Activated CD8-positive, alpha-beta memory T cell treated with anti-CD3 and anti-CD28 coated beads, Interleukin-2, amount 10 ng/mL, durations not matched to agents 7 days and 5 days (primary cell): Measurements from ENCODE around the gene PDLIM7. TPM values are rescaled to one million over a fixed set of nuclear protein-coding genes. Genes with fewer than 3 reads are reported as not detected.

Experiments
- ATAC-seq: fragments of 150-1000 bp; cut with Tn5 transposase; one replicate; pipeline ENCODE4 v1.10.0; 2021; ENCODE audit warnings: moderate library complexity
- CTCF ChIA-PET: fragments of 350-600 bp; sonication (Branson Sonifier 250); formaldehyde crosslinking; loops from one replicate; lab custom pipeline; 2021; ENCODE audit warnings: antibody characterized with exemption; lab: Charles Lee
- DNase-seq: peaks from one replicate; pipeline ENCODE4 v3.0.0-alpha.2; 2020
- H3K27ac Mint-ChIP-seq: one replicate; pipeline ENCODE4 v1.8.0; 2021; ENCODE audit warnings: mild to moderate bottlenecking, mixed read lengths
- H3K27me3 Mint-ChIP-seq: one replicate; pipeline ENCODE4 v1.8.0; 2021; ENCODE audit warnings: mixed read lengths
- H3K36me3 Mint-ChIP-seq: one replicate; pipeline ENCODE4 v1.8.0; 2021; ENCODE audit warnings: mild to moderate bottlenecking, mixed read lengths
- H3K4me1 Mint-ChIP-seq: one replicate; pipeline ENCODE4 v1.8.0; 2021; ENCODE audit warnings: mixed read lengths
- H3K4me3 Mint-ChIP-seq: one replicate; pipeline ENCODE4 v1.8.0; 2021; ENCODE audit warnings: mild to moderate bottlenecking, moderate library complexity, mixed read lengths
- H3K9me3 Mint-ChIP-seq: one replicate; pipeline ENCODE4 v1.8.0; 2022; ENCODE audit warnings: low read depth, mixed read lengths
- total RNA-seq, 2 experiments: library from RNA; stranded (reverse); gene quantifications; one replicate each; pipeline ENCODE4 v1.2.3, GENCODE V29; 2021

PDLIM7 gene
- total RNA-seq, 2 experiments from 2014 or later: 72.9 to 81.2 TPM

- CTCF ChIA-PET: interaction anchor here (1.2 to 1.7 kb wide), 4 partner anchors 14 to 117 kb away, joined by 3 to 4 read pairs (median 4); no protein-coding TSS in a partner anchor
- Mint-ChIP-seq H3K4me1 (peaks cover 2% of the 10 kb centered on the region), H3K9me3 (no peaks in the 10 kb centered on the region), H3K27ac (no peak overlapping the region), H3K27me3 (no peaks in the 10 kb centered on the region), H3K36me3 (peaks cover 10% of the 10 kb centered on the region), H3K4me3 (no peak overlapping the region)
- DNase-seq: no peak
- no peak for ATAC-seq
Observed at GRCh38 chr5:177508221-177508611, 10.8 kb upstream of the PDLIM7 start.

- Mint-ChIP-seq H3K27ac (no peak overlapping the region), H3K4me1 (peaks cover 2% of the 10 kb centered on the region), H3K4me3 (no peak overlapping the region), H3K36me3 (peaks cover 7% of the 10 kb centered on the region), H3K9me3 (no peaks in the 10 kb centered on the region), H3K27me3 (no peaks in the 10 kb centered on the region)
- DNase-seq (no peak), ATAC-seq (no peak)
- CTCF ChIA-PET: interaction anchor here (1.3 to 1.7 kb wide), 3 partner anchors 14 to 103 kb away, joined by 3 to 4 read pairs (median 3); no protein-coding TSS in a partner anchor
Observed at GRCh38 chr5:177507596-177508220, 10.3 kb upstream of the PDLIM7 start.

GRCh38 chr5:177507165-177507564 is 9.8 kb upstream of the PDLIM7 start:
- Mint-ChIP-seq H3K36me3 (peaks cover 6% of the 10 kb centered on the region), H3K27ac (no peak overlapping the region), H3K9me3 (no peaks in the 10 kb centered on the region), H3K27me3 (no peaks in the 10 kb centered on the region), H3K4me1 (peaks cover 2% of the 10 kb centered on the region), H3K4me3 (no peak overlapping the region)
- no peak for DNase-seq
- no peak for ATAC-seq
- CTCF ChIA-PET: interaction anchor here (0.6 to 1.7 kb wide), 4 partner anchors 10 to 102 kb away, joined by 3 to 4 read pairs (median 3); no protein-coding TSS in a partner anchor

- CTCF ChIA-PET: interaction anchor here (1.2 to 19.2 kb wide), 4 partner anchors 11 to 115 kb away, joined by 3 to 193 read pairs (median 8); no protein-coding TSS in a partner anchor
- no peak for DNase-seq
- Mint-ChIP-seq H3K4me3 (no peak overlapping the region), H3K9me3 (no peaks in the 10 kb centered on the region), H3K27ac (no peak overlapping the region), H3K36me3 (peaks cover 2% of the 10 kb centered on the region), H3K4me1 (peaks cover 5% of the 10 kb centered on the region), H3K27me3 (peaks cover 3% of the 10 kb centered on the region)
- ATAC-seq: no peak
Observed at GRCh38 chr5:177505075-177505474, 7.7 kb upstream of the PDLIM7 start.

- Mint-ChIP-seq H3K4me3 (no peak overlapping the region), H3K27ac (no peak overlapping the region), H3K27me3 (peaks cover 10% of the 10 kb centered on the region), H3K4me1 (peaks cover 3% of the 10 kb centered on the region), H3K9me3 (no peaks in the 10 kb centered on the region), H3K36me3 (no peaks in the 10 kb centered on the region)
- no peak for ATAC-seq
- DNase-seq: no peak
- CTCF ChIA-PET: interaction anchor here (0.9 to 19.2 kb wide), 8 partner anchors 11 to 114 kb away, joined by 3 to 193 read pairs (median 8); partner anchors contain the start of gene DBN1
Observed at GRCh38 chr5:177504086-177505056, 7.0 kb upstream of the PDLIM7 start.

- DNase-seq (no peak), ATAC-seq (no peak)
- H3K4me1 Mint-ChIP-seq: peaks cover 7% of the 10 kb centered on the region
- no peak overlapping the region for H3K27ac Mint-ChIP-seq
- H3K4me3 Mint-ChIP-seq: no peak overlapping the region
- H3K27me3 Mint-ChIP-seq: peaks cover 16% of the 10 kb centered on the region
- H3K9me3 Mint-ChIP-seq: no peaks in the 10 kb centered on the region
- CTCF ChIA-PET: interaction anchor here (0.9 to 19.2 kb wide), 6 partner anchors 10 to 113 kb away, joined by 3 to 193 read pairs (median 46); partner anchors contain the start of gene DBN1
- H3K36me3 Mint-ChIP-seq: no peaks in the 10 kb centered on the region
Observed at GRCh38 chr5:177503351-177504085, 6.1 kb upstream of the PDLIM7 start.

GRCh38 chr5:177502886-177503285 is 5.5 kb upstream of the PDLIM7 start:
- Mint-ChIP-seq H3K27me3 (peaks cover 21% of the 10 kb centered on the region), H3K4me3 (no peak overlapping the region), H3K9me3 (no peaks in the 10 kb centered on the region), H3K36me3 (no peaks in the 10 kb centered on the region), H3K4me1 (peaks cover 12% of the 10 kb centered on the region), H3K27ac (no peak overlapping the region)
- CTCF ChIA-PET: interaction anchor here (0.9 to 19.2 kb wide), 12 partner anchors 7 to 389 kb away, joined by 3 to 193 read pairs (median 14); partner anchors contain the start of genes DBN1, DDX41 and DOK3
- ATAC-seq (no peak), DNase-seq (no peak)

- Mint-ChIP-seq H3K36me3 (no peaks in the 10 kb centered on the region), H3K9me3 (no peaks in the 10 kb centered on the region), H3K4me3 (no peak overlapping the region), H3K27ac (no peak overlapping the region), H3K27me3 (peaks cover 21% of the 10 kb centered on the region), H3K4me1 (peaks cover 14% of the 10 kb centered on the region)
- ATAC-seq: no peak
- DNase-seq: no peak
- CTCF ChIA-PET: interaction anchor here (0.7 to 19.2 kb wide), 31 partner anchors 8 to 430 kb away, joined by 3 to 193 read pairs (median 7); partner anchors contain the start of genes DBN1, DDX41, DOK3 and FAM193B
Observed at GRCh38 chr5:177501874-177502678, 4.7 kb upstream of the PDLIM7 start.

GRCh38 chr5:177500685-177501522 is 3.5 kb upstream of the PDLIM7 start:
- H3K27ac Mint-ChIP-seq: no peak overlapping the region
- H3K9me3 Mint-ChIP-seq: no peaks in the 10 kb centered on the region
- CTCF ChIA-PET: interaction anchor here (0.6 to 19.2 kb wide), 36 partner anchors 8 to 429 kb away, joined by 3 to 193 read pairs (median 5); partner anchors contain the start of genes DBN1, DDX41, DOK3 and FAM193B
- peak; percentile 24 for ATAC-seq
- no peak overlapping the region for H3K4me3 Mint-ChIP-seq
- peaks cover 17% of the 10 kb centered on the region for H3K4me1 Mint-ChIP-seq
- no peaks in the 10 kb centered on the region for H3K36me3 Mint-ChIP-seq
- peaks cover 21% of the 10 kb centered on the region for H3K27me3 Mint-ChIP-seq
- DNase-seq: peak; percentile 88

- no peak overlapping the region for H3K4me3 Mint-ChIP-seq
- H3K27ac Mint-ChIP-seq: no peak overlapping the region
- CTCF ChIA-PET: interaction anchor here (0.8 to 19.2 kb wide), 9 partner anchors 10 to 110 kb away, joined by 3 to 193 read pairs (median 20); partner anchors contain the start of genes DBN1 and DOK3
- ATAC-seq (no peak), DNase-seq (no peak)
- H3K27me3 Mint-ChIP-seq: peaks cover 21% of the 10 kb centered on the region
- H3K4me1 Mint-ChIP-seq: peaks cover 26% of the 10 kb centered on the region
- no peaks in the 10 kb centered on the region for H3K36me3 Mint-ChIP-seq
- H3K9me3 Mint-ChIP-seq: no peaks in the 10 kb centered on the region
Observed at GRCh38 chr5:177499842-177500241, 2.4 kb upstream of the PDLIM7 start.
